ENCODE results near the gene CLIC5.

GRCh38 chr6:45917439-45917838 lies 98.2 kb downstream of the CLIC5 start:
- TF ChIP-seq CTCF (conservative IDR thresholded peaks at IDR 0.05; ENCODE audit: low read length), result no peak
- TF ChIP-seq EZH2phosphoT487 (IDR thresholded peaks at IDR 0.05; ENCODE audit: borderline replicate concordance), result no peak
